A549 (cell line): ENCODE measurements around the gene PDPR.
"Not testable (repeated sequence)": the region's sequence is repeated elsewhere in the genome, so short reads cannot be mapped to it uniquely, and the experiment has no call there.

ENCODE experiments used
- POLR2A ChIP-seq: IDR thresholded peaks from 2 replicates; pipeline ENCODE4 v1.6.1; 2012; ENCODE audit warnings: mild to moderate bottlenecking, low read length
- TF ChIP-seq, protein P1 (sequence below): fragments of 200-600 bp; sonication (generic); IDR thresholded peaks from 2 replicates; pipeline ENCODE4 v1.6.1; 2016; ENCODE audit warnings: antibody characterized with exemption, mild to moderate bottlenecking, moderate library complexity
- TF ChIP-seq, protein P2 (sequence below): fragments of >200 bp; sonication (Bioruptor Twin); formaldehyde crosslinking; IDR thresholded peaks from 3 replicates; pipeline ENCODE4 v1.5.1; 2016

DNA sequence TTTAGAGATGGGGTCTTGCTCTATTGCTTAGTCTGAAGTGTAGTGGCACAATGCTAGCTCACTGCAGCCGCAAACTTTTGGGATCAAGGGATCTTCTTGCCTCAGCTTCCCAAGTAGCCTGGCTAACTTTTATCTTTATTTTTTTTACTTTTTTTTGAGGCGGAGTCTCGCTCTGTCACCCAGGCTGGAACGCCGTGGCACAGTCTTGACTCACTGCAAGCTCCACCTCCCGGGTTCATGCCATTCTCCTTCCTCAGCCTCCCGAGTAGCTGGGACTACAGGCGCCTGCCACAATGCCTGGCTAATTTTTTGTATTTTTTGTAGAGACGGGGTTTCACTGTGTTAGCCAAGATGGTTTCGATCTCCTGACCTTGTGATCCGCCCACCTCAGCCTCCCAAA is 12.1 kb downstream of the PDPR start:
- TF ChIP-seq, protein P1, sequence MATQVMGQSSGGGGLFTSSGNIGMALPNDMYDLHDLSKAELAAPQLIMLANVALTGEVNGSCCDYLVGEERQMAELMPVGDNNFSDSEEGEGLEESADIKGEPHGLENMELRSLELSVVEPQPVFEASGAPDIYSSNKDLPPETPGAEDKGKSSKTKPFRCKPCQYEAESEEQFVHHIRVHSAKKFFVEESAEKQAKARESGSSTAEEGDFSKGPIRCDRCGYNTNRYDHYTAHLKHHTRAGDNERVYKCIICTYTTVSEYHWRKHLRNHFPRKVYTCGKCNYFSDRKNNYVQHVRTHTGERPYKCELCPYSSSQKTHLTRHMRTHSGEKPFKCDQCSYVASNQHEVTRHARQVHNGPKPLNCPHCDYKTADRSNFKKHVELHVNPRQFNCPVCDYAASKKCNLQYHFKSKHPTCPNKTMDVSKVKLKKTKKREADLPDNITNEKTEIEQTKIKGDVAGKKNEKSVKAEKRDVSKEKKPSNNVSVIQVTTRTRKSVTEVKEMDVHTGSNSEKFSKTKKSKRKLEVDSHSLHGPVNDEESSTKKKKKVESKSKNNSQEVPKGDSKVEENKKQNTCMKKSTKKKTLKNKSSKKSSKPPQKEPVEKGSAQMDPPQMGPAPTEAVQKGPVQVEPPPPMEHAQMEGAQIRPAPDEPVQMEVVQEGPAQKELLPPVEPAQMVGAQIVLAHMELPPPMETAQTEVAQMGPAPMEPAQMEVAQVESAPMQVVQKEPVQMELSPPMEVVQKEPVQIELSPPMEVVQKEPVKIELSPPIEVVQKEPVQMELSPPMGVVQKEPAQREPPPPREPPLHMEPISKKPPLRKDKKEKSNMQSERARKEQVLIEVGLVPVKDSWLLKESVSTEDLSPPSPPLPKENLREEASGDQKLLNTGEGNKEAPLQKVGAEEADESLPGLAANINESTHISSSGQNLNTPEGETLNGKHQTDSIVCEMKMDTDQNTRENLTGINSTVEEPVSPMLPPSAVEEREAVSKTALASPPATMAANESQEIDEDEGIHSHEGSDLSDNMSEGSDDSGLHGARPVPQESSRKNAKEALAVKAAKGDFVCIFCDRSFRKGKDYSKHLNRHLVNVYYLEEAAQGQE = not testable (repeated sequence)
- not testable (repeated sequence) for TF ChIP-seq POLR2A
- TF ChIP-seq, protein P2, sequence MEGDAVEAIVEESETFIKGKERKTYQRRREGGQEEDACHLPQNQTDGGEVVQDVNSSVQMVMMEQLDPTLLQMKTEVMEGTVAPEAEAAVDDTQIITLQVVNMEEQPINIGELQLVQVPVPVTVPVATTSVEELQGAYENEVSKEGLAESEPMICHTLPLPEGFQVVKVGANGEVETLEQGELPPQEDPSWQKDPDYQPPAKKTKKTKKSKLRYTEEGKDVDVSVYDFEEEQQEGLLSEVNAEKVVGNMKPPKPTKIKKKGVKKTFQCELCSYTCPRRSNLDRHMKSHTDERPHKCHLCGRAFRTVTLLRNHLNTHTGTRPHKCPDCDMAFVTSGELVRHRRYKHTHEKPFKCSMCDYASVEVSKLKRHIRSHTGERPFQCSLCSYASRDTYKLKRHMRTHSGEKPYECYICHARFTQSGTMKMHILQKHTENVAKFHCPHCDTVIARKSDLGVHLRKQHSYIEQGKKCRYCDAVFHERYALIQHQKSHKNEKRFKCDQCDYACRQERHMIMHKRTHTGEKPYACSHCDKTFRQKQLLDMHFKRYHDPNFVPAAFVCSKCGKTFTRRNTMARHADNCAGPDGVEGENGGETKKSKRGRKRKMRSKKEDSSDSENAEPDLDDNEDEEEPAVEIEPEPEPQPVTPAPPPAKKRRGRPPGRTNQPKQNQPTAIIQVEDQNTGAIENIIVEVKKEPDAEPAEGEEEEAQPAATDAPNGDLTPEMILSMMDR = not testable (repeated sequence)
